Measurements from ENCODE around the gene HIVEP2. TPM values are rescaled to one million over a fixed set of nuclear protein-coding genes. Genes with fewer than 3 reads are reported as not detected.

Gene HIVEP2
- total and polyA plus RNA-seq, 2 donors (not counting 1 experiment from before 2014, with no cell fraction given): 5.8 to 31.9 TPM

- no peaks in the 10 kb centered on the region for H4K20me1 ChIP-seq (ENCODE audit: control insufficient read depth, insufficient read depth, low read length, poor library complexity, severe bottlenecking)
- Mint-ChIP-seq H3K4me3 (peak overlapping the region; percentile 95), H3K27me3 (no peaks in the 10 kb centered on the region), H3K9me3 (ENCODE audit: insufficient read depth) (no peaks in the 10 kb centered on the region), H3K27ac (peak overlapping the region; percentile 97), H3K4me1 (peaks cover 84% of the 10 kb centered on the region)
- peak; percentile 57 for DNase-seq
- TF ChIP-seq, protein P1, sequence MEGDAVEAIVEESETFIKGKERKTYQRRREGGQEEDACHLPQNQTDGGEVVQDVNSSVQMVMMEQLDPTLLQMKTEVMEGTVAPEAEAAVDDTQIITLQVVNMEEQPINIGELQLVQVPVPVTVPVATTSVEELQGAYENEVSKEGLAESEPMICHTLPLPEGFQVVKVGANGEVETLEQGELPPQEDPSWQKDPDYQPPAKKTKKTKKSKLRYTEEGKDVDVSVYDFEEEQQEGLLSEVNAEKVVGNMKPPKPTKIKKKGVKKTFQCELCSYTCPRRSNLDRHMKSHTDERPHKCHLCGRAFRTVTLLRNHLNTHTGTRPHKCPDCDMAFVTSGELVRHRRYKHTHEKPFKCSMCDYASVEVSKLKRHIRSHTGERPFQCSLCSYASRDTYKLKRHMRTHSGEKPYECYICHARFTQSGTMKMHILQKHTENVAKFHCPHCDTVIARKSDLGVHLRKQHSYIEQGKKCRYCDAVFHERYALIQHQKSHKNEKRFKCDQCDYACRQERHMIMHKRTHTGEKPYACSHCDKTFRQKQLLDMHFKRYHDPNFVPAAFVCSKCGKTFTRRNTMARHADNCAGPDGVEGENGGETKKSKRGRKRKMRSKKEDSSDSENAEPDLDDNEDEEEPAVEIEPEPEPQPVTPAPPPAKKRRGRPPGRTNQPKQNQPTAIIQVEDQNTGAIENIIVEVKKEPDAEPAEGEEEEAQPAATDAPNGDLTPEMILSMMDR (IDR thresholded peaks at IDR 0.05): no peak
- TF ChIP-seq EZH2 (IDR thresholded peaks at IDR 0.05; ENCODE audit: borderline replicate concordance, insufficient read depth, low read depth, low read length, poor library complexity, severe bottlenecking): no peak
- no peaks in the 10 kb centered on the region for H3K27me3 ChIP-seq (replicated peaks in 1 of 4; ENCODE audit: control extremely low read depth in 1 of 4, control insufficient read depth in 3 of 4, insufficient read depth in 4 of 4, low read length in 3 of 4)
- peaks cover 71 to 74% of the 10 kb centered on the region in 2 donors for H3K4me1 ChIP-seq (ENCODE audit: control insufficient read depth in 2 of 2, insufficient read depth in 2 of 2, low read length in 2 of 2)
- intact Hi-C loops (cut with micrococcal nuclease): loop anchor here (1.0 kb wide), 4 partner anchors 11 to 102 kb away; no protein-coding TSS in a partner anchor
- H3K4me2 ChIP-seq (replicated peaks; ENCODE audit: low read depth, low read length, poor library complexity, severe bottlenecking): peak overlapping the region; percentile 81
- H3K79me2 ChIP-seq (ENCODE audit: control insufficient read depth, insufficient read depth, low read length): peaks cover 93% of the 10 kb centered on the region
- peak overlapping the region; percentile 86 to 94 for H3K27ac ChIP-seq (ENCODE audit: low read length in 2 of 2)
- H3K36me3 ChIP-seq (replicated peaks in 1 of 2; ENCODE audit: control extremely low read depth in 1 of 2, control insufficient read depth in 1 of 2, extremely low read depth in 1 of 2, insufficient read depth in 2 of 2, low read length in 1 of 2): no peaks in the 10 kb centered on the region
- CTCF ChIA-PET: interaction anchor here (1.2 to 1.4 kb wide), 2 partner anchors 10 to 18 kb away, joined by 4 to 5 read pairs; no protein-coding TSS in a partner anchor
- peak overlapping the region; percentile 15 to 71 (median 41) for H3K4me3 ChIP-seq (ENCODE audit: control extremely low read depth in 1 of 5, extremely low read depth in 1 of 5, insufficient read depth in 1 of 5, low read depth in 2 of 5, low read length in 4 of 5)
- peak; percentile 56 for ATAC-seq (ENCODE audit: low read depth)
- no peaks in the 10 kb centered on the region for H3K9me3 ChIP-seq (ENCODE audit: control extremely low read depth in 1 of 3, control insufficient read depth in 2 of 3, insufficient read depth in 1 of 3, low read length in 2 of 3)
- POLR2A ChIA-PET: interaction anchor here (0.7 to 3.8 kb wide), 3 partner anchors 11 to 38 kb away, joined by 3 to 22 read pairs (median 4); no protein-coding TSS in a partner anchor
- WGBS (ENCODE audit: insufficient coverage): no CpG with 5 or more reads among the region's 2 CpGs
- H3K9ac ChIP-seq (ENCODE audit: low read length): peak overlapping the region; percentile 67
- H2AFZ ChIP-seq (ENCODE audit: insufficient read depth, low read depth, low read length, poor library complexity, severe bottlenecking): peak overlapping the region; percentile 52
These were observed 99.8 kb downstream of the HIVEP2 start for GRCh38 chr6:142845143-142845571.

- peak overlapping the region; percentile 95 for H3K4me3 Mint-ChIP-seq
- no CpG with 5 or more reads among the region's 6 CpGs for WGBS (ENCODE audit: insufficient coverage)
- peak overlapping the region; percentile 81 for H3K4me2 ChIP-seq (replicated peaks; ENCODE audit: low read depth, low read length, poor library complexity, severe bottlenecking)
- TF ChIP-seq, protein P1 (IDR thresholded peaks at IDR 0.05): no peak
- TF ChIP-seq EZH2 (IDR thresholded peaks at IDR 0.05; ENCODE audit: borderline replicate concordance, insufficient read depth, low read depth, low read length, poor library complexity, severe bottlenecking): no peak
- peak overlapping the region; percentile 0 to 71 (median 41) for H3K4me3 ChIP-seq (ENCODE audit: control extremely low read depth in 1 of 5, extremely low read depth in 1 of 5, insufficient read depth in 1 of 5, low read depth in 2 of 5, low read length in 4 of 5)
- ChIA-PET CTCF (interaction anchor here (0.6 to 2.2 kb wide), 5 partner anchors 18 to 1944 kb away, joined by 3 to 6 read pairs (median 4); no protein-coding TSS in a partner anchor), POLR2A (interaction anchor here (3.8 kb wide), 1 partner anchor 12 kb away, joined by 22 read pairs; no protein-coding TSS in a partner anchor)
- H3K27me3 Mint-ChIP-seq: no peaks in the 10 kb centered on the region
- no peaks in the 10 kb centered on the region for H3K36me3 ChIP-seq (replicated peaks in 1 of 2; ENCODE audit: control extremely low read depth in 1 of 2, control insufficient read depth in 1 of 2, extremely low read depth in 1 of 2, insufficient read depth in 2 of 2, low read length in 1 of 2)
- peak overlapping the region; percentile 67 for H3K9ac ChIP-seq (ENCODE audit: low read length)
- peaks cover 85% of the 10 kb centered on the region for H3K4me1 Mint-ChIP-seq
- H4K20me1 ChIP-seq (ENCODE audit: control insufficient read depth, insufficient read depth, low read length, poor library complexity, severe bottlenecking): no peaks in the 10 kb centered on the region
- H3K9me3 Mint-ChIP-seq (ENCODE audit: insufficient read depth): no peaks in the 10 kb centered on the region
- peak overlapping the region; percentile 60 for H2AFZ ChIP-seq (ENCODE audit: insufficient read depth, low read depth, low read length, poor library complexity, severe bottlenecking)
- intact Hi-C loops (cut with micrococcal nuclease): loop anchor here (5.0 kb wide), 1 partner anchor 83 kb away; no protein-coding TSS in a partner anchor
- no peaks in the 10 kb centered on the region for H3K27me3 ChIP-seq (replicated peaks in 1 of 4; ENCODE audit: control extremely low read depth in 1 of 4, control insufficient read depth in 3 of 4, insufficient read depth in 4 of 4, low read length in 3 of 4)
- H3K9me3 ChIP-seq (ENCODE audit: control extremely low read depth in 1 of 3, control insufficient read depth in 2 of 3, insufficient read depth in 1 of 3, low read length in 2 of 3): no peaks in the 10 kb centered on the region
- DNase-seq (peak; percentile 38), ATAC-seq (ENCODE audit: low read depth) (no peak)
- H3K27ac Mint-ChIP-seq: peak overlapping the region; percentile 97
- peaks cover 92% of the 10 kb centered on the region for H3K79me2 ChIP-seq (ENCODE audit: control insufficient read depth, insufficient read depth, low read length)
- peaks cover 72 to 78% of the 10 kb centered on the region in 2 donors for H3K4me1 ChIP-seq (ENCODE audit: control insufficient read depth in 2 of 2, insufficient read depth in 2 of 2, low read length in 2 of 2)
- peak overlapping the region; percentile 86 to 94 for H3K27ac ChIP-seq (ENCODE audit: low read length in 2 of 2)
These were observed 100.8 kb downstream of the HIVEP2 start for GRCh38 chr6:142844065-142844755.
